Right lobe of liver (tissue), 4 donors: ENCODE measurements around the gene CCDC137.

Source experiments
- CTCF ChIP-seq, 4 donors: fragments of 200-600 bp in 3 of 4; fragments of 450-650 bp in 1 of 4; IDR thresholded peaks; one replicate each; pipeline versions ENCODE4 v1.5.1 to v1.8.0; 2016 to 2022; ENCODE audit warnings: antibody characterized with exemption in 4 of 4, mild to moderate bottlenecking in 2 of 4
- POLR2A ChIP-seq: fragments of 450-650 bp; IDR thresholded peaks from one replicate; pipeline ENCODE4 v1.6.1; 2017; ENCODE audit warnings: antibody characterized with exemption, mild to moderate bottlenecking
- donor health status: DM: no; HTN: no; CAD: no.
- donor health status: DM: no; HTN: no; CAD: no.
- donor health status: DM: no; HTN: yes; CAD: no.

DNA sequence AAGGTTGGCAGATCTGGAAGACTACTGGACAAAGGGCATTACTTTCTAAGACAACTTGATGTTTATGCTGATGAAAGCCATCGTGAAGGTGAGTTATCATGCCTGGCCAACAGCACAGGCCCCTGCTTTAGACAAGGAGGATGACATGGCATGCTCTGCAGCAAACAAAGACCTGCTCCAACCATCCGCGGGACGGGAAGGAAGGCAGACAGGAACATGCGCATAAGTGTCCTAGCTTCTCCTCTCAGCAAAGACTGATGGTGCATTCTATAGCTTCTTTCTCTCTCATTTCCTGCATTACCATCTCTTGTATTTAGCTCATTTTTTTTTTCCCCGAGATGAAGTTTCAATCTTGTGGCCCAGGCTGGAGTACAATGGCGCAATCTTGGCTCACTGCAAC, 35.1 kb upstream of the CCDC137 start:
- TF ChIP-seq CTCF (IDR thresholded peaks at IDR 0.05): no peak
- TF ChIP-seq POLR2A: no peak
